Measurements from ENCODE around the gene GRIA2. TPM values are rescaled to one million over a fixed set of nuclear protein-coding genes. Genes with fewer than 3 reads are reported as not detected.
A peak's percentile ranks its signal among the peaks of the same experiment; 100 is the strongest.
"Not testable (repeated sequence)": the region's sequence is repeated elsewhere in the genome, so short reads cannot be mapped to it uniquely, and the experiment has no call there.

GRIA2 gene
- total RNA-seq (not detected), polyA plus RNA-seq (not detected), total RNA-seq (not detected)

DNA sequence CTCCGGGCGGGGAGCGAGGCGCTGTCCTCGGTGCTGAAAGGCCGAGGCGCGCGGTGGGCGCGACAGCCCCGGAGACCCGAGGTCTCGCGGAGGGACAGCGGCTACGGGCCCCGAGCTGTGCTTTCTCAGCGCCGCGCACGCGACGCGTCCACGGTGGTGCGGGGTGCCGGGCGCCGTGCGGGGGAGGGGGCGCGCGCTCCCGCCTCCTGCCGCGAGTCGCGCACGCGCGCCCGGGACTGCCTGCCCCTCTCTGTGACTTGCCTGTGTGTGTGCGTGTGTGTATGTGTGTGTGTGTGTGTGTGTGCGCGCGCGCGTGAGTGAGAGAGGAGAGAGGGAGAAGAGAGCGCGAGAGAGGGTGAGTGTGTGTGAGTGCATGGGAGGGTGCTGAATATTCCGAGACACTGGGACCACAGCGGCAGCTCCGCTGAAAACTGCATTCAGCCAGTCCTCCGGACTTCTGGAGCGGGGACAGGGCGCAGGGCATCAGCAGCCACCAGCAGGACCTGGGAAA lies at the start of gene GRIA2:
Gene GRIA2, plus strand, starts transcription at position 358 of the 511 bp plus-strand sequence. CDS start 315 bp downstream, outside the sequence.
- Histone ChIP-seq H3K27me3 (ENCODE audit: control insufficient read depth in 2 of 2, insufficient read depth in 2 of 2, low read length in 2 of 2) (no peaks in the 10 kb centered on the region), H3K9me3 (ENCODE audit: control insufficient read depth in 2 of 3, low read length in 3 of 3) (peaks cover 0 to 14% (median 0%) of the 10 kb centered on the region in 3 experiments), H3K4me1 (ENCODE audit: control insufficient read depth in 2 of 2, insufficient read depth in 2 of 2, low read length in 2 of 2) (no peaks in the 10 kb centered on the region), H3K4me3 (ENCODE audit: low read length) (no peak within 1 kb of the TSS), H3K36me3 (ENCODE audit: control insufficient read depth in 2 of 3, insufficient read depth in 3 of 3, low read length in 3 of 3) (no peaks in the 10 kb centered on the region), H3K27ac (ENCODE audit: low read depth, low read length) (no peak within 1 kb of the TSS)
- H3K9me3 Mint-ChIP-seq, result peaks cover 0 to 37% (median 6%) of the 10 kb centered on the region in 11 donors
- H3K27ac Mint-ChIP-seq, result no peak within 1 kb of the TSS
- H3K36me3 Mint-ChIP-seq, result peaks cover 0 to 10% (median 2%) of the 10 kb centered on the region in 5 donors
- DNase-seq (peak in 1 of 9 donors; percentile 36), ATAC-seq (no peak)
- intact Hi-C loops (cut with micrococcal nuclease), result no loop called here
- peaks cover 0 to 5% (median 0%) of the 10 kb centered on the region in 7 donors for H3K4me1 Mint-ChIP-seq
- H3K4me3 Mint-ChIP-seq, result no peak within 1 kb of the TSS
- ChIA-PET CTCF (no interaction called here), POLR2A (no interaction called here)
- peaks cover 36 to 43% (median 41%) of the 10 kb centered on the region in 5 donors for H3K27me3 Mint-ChIP-seq

DNA sequence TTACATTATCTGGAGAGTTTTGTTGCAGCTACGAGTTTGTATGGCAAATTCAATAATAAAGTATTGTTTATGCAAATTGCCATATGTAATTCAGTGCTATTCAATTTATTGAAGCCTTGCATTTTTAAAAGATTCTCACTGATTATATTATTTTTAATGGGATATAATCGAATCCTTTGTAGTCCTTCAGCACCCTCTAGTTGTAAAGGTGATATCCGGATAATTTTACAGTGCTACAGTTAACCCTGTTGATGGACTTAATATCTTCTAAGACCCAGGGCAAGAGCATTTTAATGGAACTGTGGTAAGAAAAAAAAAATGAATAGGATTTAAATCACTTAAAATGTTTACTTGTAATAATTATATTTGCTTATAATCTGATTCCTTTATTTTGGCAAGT lies 48.5 kb upstream of the GRIA2 start:
- no peaks in the 10 kb centered on the region for H3K9me3 ChIP-seq (ENCODE audit: control insufficient read depth in 2 of 3, low read length in 3 of 3)
- no peaks in the 10 kb centered on the region for H3K36me3 ChIP-seq (ENCODE audit: control insufficient read depth in 2 of 3, insufficient read depth in 3 of 3, low read length in 3 of 3)
- no peak for DNase-seq
- Mint-ChIP-seq H3K27me3 (no peaks in the 10 kb centered on the region), H3K9me3 (no peaks in the 10 kb centered on the region), H3K4me1 (no peaks in the 10 kb centered on the region), H3K27ac (no peak overlapping the region), H3K36me3 (no peaks in the 10 kb centered on the region), H3K4me3 (no peak overlapping the region)
- H3K27ac ChIP-seq (ENCODE audit: low read depth, low read length), result no peak overlapping the region
- no peaks in the 10 kb centered on the region for H3K27me3 ChIP-seq (ENCODE audit: control insufficient read depth in 2 of 2, insufficient read depth in 2 of 2, low read length in 2 of 2)
- no peak overlapping the region for H3K4me3 ChIP-seq (ENCODE audit: low read length)
- ChIA-PET CTCF (no interaction called here), POLR2A (no interaction called here)
- no peaks in the 10 kb centered on the region for H3K4me1 ChIP-seq (ENCODE audit: control insufficient read depth in 2 of 2, insufficient read depth in 2 of 2, low read length in 2 of 2)
- ATAC-seq, result no peak
- intact Hi-C loops (cut with micrococcal nuclease), result no loop called here

DNA sequence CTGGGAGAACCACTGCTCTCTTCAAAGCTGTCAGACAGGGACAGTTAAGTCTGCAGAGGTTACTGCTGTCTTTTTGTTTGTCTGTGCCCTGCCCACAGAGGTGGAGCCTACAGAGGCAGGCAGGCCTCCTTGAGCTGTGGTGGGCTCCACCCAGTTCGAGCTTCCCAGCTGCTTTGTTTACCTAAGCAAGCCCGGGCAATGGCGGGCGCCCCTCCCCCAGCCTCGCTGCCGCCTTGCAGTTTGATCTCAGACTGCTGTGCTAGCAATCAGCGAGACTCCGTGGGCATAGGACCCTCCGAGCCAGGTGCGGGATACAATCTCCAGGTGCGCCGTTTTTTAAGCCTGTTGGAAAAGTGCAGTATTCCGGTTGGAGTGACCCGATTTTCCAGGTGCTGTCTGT lies 40.3 kb upstream of the GRIA2 start:
- H3K36me3 Mint-ChIP-seq; H3K27ac Mint-ChIP-seq; ATAC-seq; DNase-seq; intact Hi-C loops (cut with micrococcal nuclease); POLR2A ChIA-PET; CTCF ChIA-PET; H3K36me3 ChIP-seq (ENCODE audit: control insufficient read depth in 2 of 3, insufficient read depth in 3 of 3, low read length in 3 of 3); H3K27ac ChIP-seq (ENCODE audit: low read depth, low read length); H3K4me1 ChIP-seq (ENCODE audit: control insufficient read depth in 2 of 2, insufficient read depth in 2 of 2, low read length in 2 of 2); H3K27me3 ChIP-seq (ENCODE audit: control insufficient read depth in 2 of 2, insufficient read depth in 2 of 2, low read length in 2 of 2); H3K4me1 Mint-ChIP-seq; H3K9me3 ChIP-seq (ENCODE audit: control insufficient read depth in 2 of 3, low read length in 3 of 3); H3K27me3 Mint-ChIP-seq; H3K4me3 Mint-ChIP-seq; H3K4me3 ChIP-seq (ENCODE audit: low read length): not testable (repeated sequence)
- H3K9me3 Mint-ChIP-seq, result peaks cover 0 to 13% (median 2%) of the 10 kb centered on the region in 11 donors

DNA sequence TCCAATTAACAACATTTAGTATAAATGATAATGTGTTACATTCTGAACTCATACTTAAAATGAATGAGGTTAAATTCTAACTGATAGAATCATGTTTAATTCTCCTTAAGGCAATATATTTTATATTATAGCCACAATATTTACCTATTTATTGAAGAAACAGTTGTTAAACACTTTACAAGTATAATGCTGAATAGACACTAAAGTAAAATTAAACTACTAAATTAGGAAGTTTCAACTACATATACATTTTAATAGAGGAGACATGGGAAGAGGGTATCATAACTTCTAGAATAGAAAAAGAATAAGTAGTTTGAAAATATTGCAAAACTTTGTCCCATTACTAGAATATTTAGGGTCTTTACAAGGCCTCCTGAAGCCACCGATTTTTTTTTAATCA lies 36.2 kb upstream of the GRIA2 start:
- ATAC-seq (no peak), DNase-seq (no peak)
- Histone ChIP-seq H3K9me3 (ENCODE audit: control insufficient read depth in 2 of 3, low read length in 3 of 3) (no peaks in the 10 kb centered on the region), H3K4me3 (ENCODE audit: low read length) (no peak overlapping the region), H3K27me3 (ENCODE audit: control insufficient read depth in 2 of 2, insufficient read depth in 2 of 2, low read length in 2 of 2) (no peaks in the 10 kb centered on the region), H3K36me3 (ENCODE audit: control insufficient read depth in 2 of 3, insufficient read depth in 3 of 3, low read length in 3 of 3) (no peaks in the 10 kb centered on the region), H3K27ac (ENCODE audit: low read depth, low read length) (no peak overlapping the region), H3K4me1 (ENCODE audit: control insufficient read depth in 2 of 2, insufficient read depth in 2 of 2, low read length in 2 of 2) (no peaks in the 10 kb centered on the region)
- intact Hi-C loops (cut with micrococcal nuclease), result no loop called here
- peaks cover 0 to 25% (median 5%) of the 10 kb centered on the region in 11 donors for H3K9me3 Mint-ChIP-seq
- no peaks in the 10 kb centered on the region for H3K4me1 Mint-ChIP-seq
- no peak overlapping the region for H3K4me3 Mint-ChIP-seq
- no peaks in the 10 kb centered on the region for H3K36me3 Mint-ChIP-seq
- no peaks in the 10 kb centered on the region for H3K27me3 Mint-ChIP-seq
- ChIA-PET POLR2A (no interaction called here), CTCF (no interaction called here)
- H3K27ac Mint-ChIP-seq, result no peak overlapping the region

DNA sequence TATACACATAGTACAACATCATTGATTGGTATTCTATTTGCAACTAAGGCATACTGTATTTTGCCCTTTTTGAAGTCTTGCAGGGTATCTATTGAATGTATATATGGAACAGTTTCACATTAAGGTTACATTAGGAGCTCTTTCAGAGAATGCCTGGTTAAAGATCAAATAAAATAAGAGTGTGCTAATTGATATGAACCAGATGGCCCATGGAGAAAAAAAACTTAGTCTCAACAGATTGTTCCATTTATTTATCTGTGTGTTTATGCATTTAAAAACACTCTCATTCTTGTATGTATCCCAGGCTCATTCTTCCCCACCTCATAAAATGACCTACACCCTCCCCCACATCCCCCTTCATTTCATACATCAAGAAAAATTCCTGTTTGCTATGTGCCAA lies 35.2 kb upstream of the GRIA2 start:
- CTCF ChIA-PET, result no interaction called here
- Mint-ChIP-seq H3K9me3 (peaks cover 2 to 25% (median 10%) of the 10 kb centered on the region in 11 donors), H3K36me3 (no peaks in the 10 kb centered on the region), H3K4me1 (no peaks in the 10 kb centered on the region), H3K4me3 (no peak overlapping the region), H3K27me3 (no peaks in the 10 kb centered on the region), H3K27ac (no peak overlapping the region)
- Histone ChIP-seq H3K4me1 (ENCODE audit: control insufficient read depth in 2 of 2, insufficient read depth in 2 of 2, low read length in 2 of 2) (no peaks in the 10 kb centered on the region), H3K27ac (ENCODE audit: low read depth, low read length) (no peak overlapping the region), H3K36me3 (ENCODE audit: control insufficient read depth in 2 of 3, insufficient read depth in 3 of 3, low read length in 3 of 3) (no peaks in the 10 kb centered on the region), H3K9me3 (ENCODE audit: control insufficient read depth in 2 of 3, low read length in 3 of 3) (no peaks in the 10 kb centered on the region), H3K4me3 (ENCODE audit: low read length) (no peak overlapping the region), H3K27me3 (ENCODE audit: control insufficient read depth in 2 of 2, insufficient read depth in 2 of 2, low read length in 2 of 2) (no peaks in the 10 kb centered on the region)
- DNase-seq (no peak), ATAC-seq (no peak)
- intact Hi-C loops (cut with micrococcal nuclease), result no loop called here
- POLR2A ChIA-PET, result no interaction called here

DNA sequence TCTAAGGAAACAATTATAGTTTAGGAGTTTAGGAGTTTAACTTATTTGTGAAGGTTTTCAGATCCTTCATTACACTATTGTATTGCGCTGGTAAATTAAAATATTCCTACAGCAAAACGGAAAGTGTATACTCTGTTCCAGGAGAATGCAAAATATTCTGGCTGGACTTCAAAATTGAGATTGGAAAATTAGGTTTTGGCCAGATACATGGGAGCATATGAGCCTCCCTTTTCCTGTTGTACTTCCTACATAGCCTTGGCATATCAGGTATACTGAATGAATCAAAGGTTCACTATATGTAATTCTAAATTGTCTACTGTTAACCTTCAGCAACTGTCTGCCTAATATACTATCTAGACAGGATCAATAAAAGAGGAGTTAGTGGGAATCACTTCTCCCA lies 25.2 kb upstream of the GRIA2 start:
- Histone ChIP-seq H3K27me3 (ENCODE audit: control insufficient read depth in 2 of 2, insufficient read depth in 2 of 2, low read length in 2 of 2) (no peaks in the 10 kb centered on the region), H3K4me3 (ENCODE audit: low read length) (no peak overlapping the region), H3K27ac (ENCODE audit: low read depth, low read length) (no peak overlapping the region), H3K36me3 (ENCODE audit: control insufficient read depth in 2 of 3, insufficient read depth in 3 of 3, low read length in 3 of 3) (no peaks in the 10 kb centered on the region), H3K4me1 (ENCODE audit: control insufficient read depth in 2 of 2, insufficient read depth in 2 of 2, low read length in 2 of 2) (no peaks in the 10 kb centered on the region), H3K9me3 (ENCODE audit: control insufficient read depth in 2 of 3, low read length in 3 of 3) (no peaks in the 10 kb centered on the region)
- CTCF ChIA-PET, result no interaction called here
- no peak overlapping the region for H3K27ac Mint-ChIP-seq
- H3K9me3 Mint-ChIP-seq, result peaks cover 0 to 6% (median 0%) of the 10 kb centered on the region in 11 donors
- intact Hi-C loops (cut with micrococcal nuclease), result no loop called here
- POLR2A ChIA-PET, result no interaction called here
- ATAC-seq (no peak), DNase-seq (no peak)
- H3K4me1 Mint-ChIP-seq, result no peaks in the 10 kb centered on the region
- H3K4me3 Mint-ChIP-seq, result no peak overlapping the region
- H3K27me3 Mint-ChIP-seq, result no peaks in the 10 kb centered on the region
- no peaks in the 10 kb centered on the region for H3K36me3 Mint-ChIP-seq

DNA sequence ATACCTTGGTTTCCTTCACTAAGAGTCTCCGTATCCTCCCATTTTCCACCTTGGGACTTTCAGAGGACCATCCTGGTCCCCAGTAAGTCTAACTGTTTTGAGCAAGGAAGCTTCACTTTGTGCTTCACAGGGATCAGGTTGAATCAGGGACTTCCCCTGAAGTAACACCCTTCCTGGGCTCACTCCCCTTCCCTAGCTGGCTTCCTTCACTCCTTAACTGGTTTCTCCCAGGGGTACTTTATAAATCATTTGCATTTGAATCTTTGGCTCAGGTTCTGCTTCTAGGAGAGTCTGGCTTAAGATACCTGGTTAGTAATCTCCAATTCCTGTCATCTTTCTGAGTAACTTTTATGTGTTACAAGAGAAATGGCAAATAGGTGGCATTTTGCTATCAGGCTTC lies 24.5 kb upstream of the GRIA2 start:
- Mint-ChIP-seq H3K27ac (no peak overlapping the region), H3K36me3 (no peaks in the 10 kb centered on the region), H3K4me3 (no peak overlapping the region), H3K9me3 (peaks cover 0 to 5% (median 0%) of the 10 kb centered on the region in 11 donors), H3K4me1 (no peaks in the 10 kb centered on the region), H3K27me3 (no peaks in the 10 kb centered on the region)
- Histone ChIP-seq H3K27me3 (ENCODE audit: control insufficient read depth in 2 of 2, insufficient read depth in 2 of 2, low read length in 2 of 2) (no peaks in the 10 kb centered on the region), H3K9me3 (ENCODE audit: control insufficient read depth in 2 of 3, low read length in 3 of 3) (no peaks in the 10 kb centered on the region), H3K4me1 (ENCODE audit: control insufficient read depth in 2 of 2, insufficient read depth in 2 of 2, low read length in 2 of 2) (no peaks in the 10 kb centered on the region), H3K36me3 (ENCODE audit: control insufficient read depth in 2 of 3, insufficient read depth in 3 of 3, low read length in 3 of 3) (no peaks in the 10 kb centered on the region), H3K4me3 (ENCODE audit: low read length) (no peak overlapping the region), H3K27ac (ENCODE audit: low read depth, low read length) (no peak overlapping the region)
- CTCF ChIA-PET, result no interaction called here
- POLR2A ChIA-PET, result no interaction called here
- no peak for DNase-seq
- ATAC-seq, result no peak
- intact Hi-C loops (cut with micrococcal nuclease), result no loop called here

Measured in naive thymus-derived CD4-positive, alpha-beta T cell (primary cell).